Activated CD4-positive, alpha-beta T cell treated with anti-CD3 and anti-CD28 coated beads, Interleukin-2, amount 50 U/mL, for 1 hour (primary cell): ENCODE results near the gene PLD5.
"Not testable (repeated sequence)": the region's sequence is repeated elsewhere in the genome, so short reads cannot be mapped to it uniquely, and the experiment has no call there.

ENCODE experiments used
- DNase-seq: peaks from one replicate; pipeline ENCODE4 v3.0.0-alpha.2; 2020

PLD5 gene

GRCh38 chr1:242206994-242207393, 317.5 kb downstream of the PLD5 start:
- DNase-seq = no peak

GRCh38 chr1:242205622-242206489, 318.6 kb downstream of the PLD5 start:
- DNase-seq = no peak

GRCh38 chr1:242203262-242203661, 321.2 kb downstream of the PLD5 start:
- no peak for DNase-seq

GRCh38 chr1:242201090-242201489, 323.4 kb downstream of the PLD5 start:
- DNase-seq = no peak

- no peak for DNase-seq
Observed at GRCh38 chr1:242199776-242200458, 324.6 kb downstream of the PLD5 start.

- no peak for DNase-seq
Observed at GRCh38 chr1:242197907-242198820, 326.3 kb downstream of the PLD5 start.

- no peak for DNase-seq
Observed at GRCh38 chr1:242196914-242197313, 327.6 kb downstream of the PLD5 start.

- no peak for DNase-seq
Observed at GRCh38 chr1:242196101-242196500, 328.4 kb downstream of the PLD5 start.

GRCh38 chr1:242189591-242189990, 334.9 kb downstream of the PLD5 start:
- no peak for DNase-seq

- no peak for DNase-seq
Observed at GRCh38 chr1:242187816-242188215, 336.7 kb downstream of the PLD5 start.

GRCh38 chr1:242187171-242187570, 337.3 kb downstream of the PLD5 start:
- no peak for DNase-seq

GRCh38 chr1:242185731-242186130, 338.8 kb downstream of the PLD5 start:
- no peak for DNase-seq

GRCh38 chr1:242184955-242185354, 339.5 kb downstream of the PLD5 start:
- DNase-seq = no peak

- not testable (repeated sequence) for DNase-seq
Observed at GRCh38 chr1:242179767-242180166, 344.7 kb downstream of the PLD5 start.

- DNase-seq = no peak
Observed at GRCh38 chr1:242178924-242179708, 345.4 kb downstream of the PLD5 start.

- no peak for DNase-seq
Observed at GRCh38 chr1:242178436-242178835, 346.1 kb downstream of the PLD5 start.

GRCh38 chr1:242162140-242162539, 362.4 kb downstream of the PLD5 start:
- no peak for DNase-seq

- no peak for DNase-seq
Observed at GRCh38 chr1:242147096-242147976, 377.2 kb downstream of the PLD5 start.

- DNase-seq = no peak
Observed at GRCh38 chr1:242146652-242147051, 377.8 kb downstream of the PLD5 start.

GRCh38 chr1:242140836-242141235, 383.7 kb downstream of the PLD5 start:
- DNase-seq = no peak

- no peak for DNase-seq
Observed at GRCh38 chr1:242139986-242140385, 384.5 kb downstream of the PLD5 start.
